Gastrocnemius medialis (tissue), 4 donors: ENCODE results near the gene SPRED2. TPM values are rescaled to one million over a fixed set of nuclear protein-coding genes. Genes with fewer than 3 reads are reported as not detected.

Experiments
- ATAC-seq, 2 donors: fragments of 150-250 bp; one replicate each; pipeline ENCODE4 v1.9.1; 2016
- DNase-seq, 2 donors: peaks; one replicate each; pipeline ENCODE4 v3.0.0-alpha.2; 2019
- H3K27ac ChIP-seq, 4 donors: fragments of 200-600 bp; sonication (generic); 1 replicate in 1 of 4; 2 replicates in 3 of 4; pipeline ENCODE4 v1.5.1; 2016 to 2018; ENCODE audit warnings: mild to moderate bottlenecking in 2 of 4, moderate library complexity in 1 of 4
- H3K27me3 ChIP-seq, 3 donors: fragments of 200-600 bp; sonication (generic) in 2 of 3; 1 replicate in 1 of 3; 2 replicates in 2 of 3; pipeline versions ENCODE4 v1.5.1 to v1.6.0; 2016 to 2019; ENCODE audit warnings: mild to moderate bottlenecking in 1 of 3, moderate library complexity in 1 of 3
- H3K36me3 ChIP-seq, 2 donors: fragments of 200-600 bp; sonication (generic) in 1 of 2; one replicate each; pipeline ENCODE4 v1.5.1; 2017 to 2018
- H3K4me1 ChIP-seq, 2 donors: fragments of 200-600 bp; sonication (generic) in 1 of 2; one replicate each; pipeline ENCODE4 v1.5.1; 2016 to 2017; ENCODE audit warnings: mild to moderate bottlenecking in 2 of 2
- H3K4me3 ChIP-seq, 4 donors: fragments of 200-600 bp; sonication (generic) in 3 of 4; 1 replicate in 1 of 4; 2 replicates in 3 of 4; pipeline ENCODE4 v1.5.1; 2016 to 2019; ENCODE audit warnings: mild to moderate bottlenecking in 2 of 4
- H3K9me3 ChIP-seq, 3 donors: fragments of 200-600 bp; sonication (generic) in 2 of 3; 1 replicate in 1 of 3; 2 replicates in 2 of 3; pipeline ENCODE4 v1.5.1; 2016 to 2019
- POLR2A ChIP-seq, 2 donors: fragments of 450-650 bp; IDR thresholded peaks; one replicate each; pipeline ENCODE4 v1.6.1; 2017; ENCODE audit warnings: antibody characterized with exemption in 2 of 2, mild to moderate bottlenecking in 2 of 2, moderate library complexity in 2 of 2
- in situ Hi-C, 4 donors: fragments of 200-750 bp; cut with MboI; loops; one replicate each; pipeline versions ENCODE4 v1.15.0 to v1.8.0; 2017; ENCODE audit warnings: low sequenced_read_pairs in 4 of 4
- intact Hi-C: fragments of 100-400 bp; cut with DNase I; formaldehyde crosslinking; loops from one replicate; pipeline ENCODE4 v1.15.1; 2023; ENCODE audit warnings: low total_unique reads
- total RNA-seq, 4 donors: library from RNA; depleted of rRNA; stranded (reverse); fragments of >200 nt; gene quantifications; one replicate each; pipeline versions ENCODE4 v1.1.0 to v1.2.3, GENCODE V29; 2016
- TF ChIP-seq, protein P1 (sequence below), 5 experiments: fragments of 450-650 bp in 3 of 5; fragments of 200-600 bp in 2 of 5; sonication (generic) in 2 of 5; IDR thresholded peaks in 4 of 5; conservative IDR thresholded peaks in 1 of 5; 1 replicate in 4 of 5; 2 replicates in 1 of 5; pipeline ENCODE4 v1.5.1; 2016 to 2019; ENCODE audit warnings: antibody characterized with exemption in 5 of 5, mild to moderate bottlenecking in 3 of 5, moderate library complexity in 3 of 5

The SPRED2 gene
- total RNA-seq, 4 donors from 2014 or later = 4.1 to 12.5 (median 7.4) TPM

DNA sequence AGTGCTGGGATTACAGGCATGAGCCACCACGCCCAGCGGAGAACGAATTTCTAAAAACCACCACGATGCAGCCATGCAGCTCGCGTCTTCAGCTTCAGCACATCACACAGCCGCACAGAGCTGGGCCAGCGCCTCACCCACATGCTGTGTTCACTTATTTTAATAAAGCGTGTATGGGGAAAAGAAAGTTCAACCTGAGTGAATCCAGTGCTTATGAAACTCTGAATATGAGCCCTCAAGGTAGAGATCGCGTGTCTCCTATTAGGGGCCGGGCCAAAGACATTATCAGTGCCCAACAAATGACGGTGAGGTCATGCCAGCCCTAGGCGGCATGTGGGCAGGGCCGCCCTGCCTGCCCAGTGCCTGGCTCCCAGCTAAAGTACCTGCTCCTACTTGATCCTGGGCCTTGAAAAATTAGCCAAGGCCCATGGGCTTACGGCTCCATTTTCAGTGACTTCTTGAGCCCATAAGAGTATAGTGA is 44.3 kb downstream of the SPRED2 start:
- Histone ChIP-seq H3K9me3 (no peaks in the 10 kb centered on the region), H3K4me1 (peaks cover 33 to 36% of the 10 kb centered on the region in 2 donors), H3K4me3 (no peak overlapping the region), H3K27me3 (no peaks in the 10 kb centered on the region), H3K36me3 (no peaks in the 10 kb centered on the region), H3K27ac (no peak overlapping the region)
- in situ Hi-C loops = no loop called here
- DNase-seq (no peak), ATAC-seq (no peak)
- no peak for TF ChIP-seq POLR2A (IDR thresholded peaks at IDR 0.05)
- TF ChIP-seq, protein P1, sequence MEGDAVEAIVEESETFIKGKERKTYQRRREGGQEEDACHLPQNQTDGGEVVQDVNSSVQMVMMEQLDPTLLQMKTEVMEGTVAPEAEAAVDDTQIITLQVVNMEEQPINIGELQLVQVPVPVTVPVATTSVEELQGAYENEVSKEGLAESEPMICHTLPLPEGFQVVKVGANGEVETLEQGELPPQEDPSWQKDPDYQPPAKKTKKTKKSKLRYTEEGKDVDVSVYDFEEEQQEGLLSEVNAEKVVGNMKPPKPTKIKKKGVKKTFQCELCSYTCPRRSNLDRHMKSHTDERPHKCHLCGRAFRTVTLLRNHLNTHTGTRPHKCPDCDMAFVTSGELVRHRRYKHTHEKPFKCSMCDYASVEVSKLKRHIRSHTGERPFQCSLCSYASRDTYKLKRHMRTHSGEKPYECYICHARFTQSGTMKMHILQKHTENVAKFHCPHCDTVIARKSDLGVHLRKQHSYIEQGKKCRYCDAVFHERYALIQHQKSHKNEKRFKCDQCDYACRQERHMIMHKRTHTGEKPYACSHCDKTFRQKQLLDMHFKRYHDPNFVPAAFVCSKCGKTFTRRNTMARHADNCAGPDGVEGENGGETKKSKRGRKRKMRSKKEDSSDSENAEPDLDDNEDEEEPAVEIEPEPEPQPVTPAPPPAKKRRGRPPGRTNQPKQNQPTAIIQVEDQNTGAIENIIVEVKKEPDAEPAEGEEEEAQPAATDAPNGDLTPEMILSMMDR (IDR thresholded peaks at IDR 0.05 in 4 of 5, conservative IDR thresholded peaks at IDR 0.05 in 1 of 5) = no peak
- intact Hi-C loops = no loop called here

DNA sequence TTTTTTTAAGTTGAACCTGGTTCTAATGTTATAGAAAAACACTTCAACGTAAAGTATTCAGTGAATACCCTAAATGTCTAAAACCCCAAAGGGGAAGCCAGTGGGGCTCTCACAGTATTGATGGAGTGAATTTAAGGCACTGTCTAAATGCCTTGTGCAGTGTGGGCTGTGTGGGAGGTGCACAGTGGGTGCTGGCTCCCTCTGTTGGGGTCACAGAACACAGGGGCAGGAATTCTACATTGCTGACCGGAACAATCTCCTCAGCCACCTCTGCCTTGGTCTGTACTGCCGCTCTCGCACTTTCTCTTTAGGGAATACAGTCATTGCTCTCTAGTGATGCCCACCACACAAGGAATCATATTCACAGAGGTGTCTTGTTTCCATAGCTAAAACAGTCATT is 45.4 kb downstream of the SPRED2 start:
- ATAC-seq = no peak
- Histone ChIP-seq H3K4me1 (peaks cover 44 to 47% of the 10 kb centered on the region in 2 donors), H3K36me3 (no peaks in the 10 kb centered on the region), H3K27me3 (no peaks in the 10 kb centered on the region), H3K4me3 (no peak overlapping the region), H3K27ac (no peak overlapping the region), H3K9me3 (no peaks in the 10 kb centered on the region)
- TF ChIP-seq, protein P1 (IDR thresholded peaks at IDR 0.05 in 4 of 5, conservative IDR thresholded peaks at IDR 0.05 in 1 of 5) = no peak
- TF ChIP-seq POLR2A (IDR thresholded peaks at IDR 0.05) = no peak
- no peak for DNase-seq
- intact Hi-C loops (no loop called here), in situ Hi-C loops (no loop called here)

DNA sequence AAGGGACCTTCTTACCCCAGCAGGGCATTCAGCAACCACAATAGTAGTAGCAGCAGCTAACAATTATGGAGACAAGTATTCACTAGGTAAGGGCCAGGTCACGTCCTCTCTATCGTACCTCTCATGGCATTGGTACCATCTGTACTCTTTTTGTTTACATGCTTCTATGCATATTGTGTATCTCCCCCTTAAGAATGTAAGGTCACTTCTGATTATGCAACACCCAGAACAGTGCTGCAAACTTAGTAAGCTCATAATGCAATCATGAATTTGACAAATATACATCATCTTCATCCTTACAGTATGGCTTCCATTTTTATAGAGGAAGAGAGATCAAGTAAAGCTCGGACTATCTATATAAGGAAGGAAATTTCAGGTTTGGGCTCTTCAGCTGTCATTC is 46.1 kb downstream of the SPRED2 start:
- in situ Hi-C loops = no loop called here
- no peak for DNase-seq
- ATAC-seq = no peak
- Histone ChIP-seq H3K27me3 (no peaks in the 10 kb centered on the region), H3K36me3 (no peaks in the 10 kb centered on the region), H3K9me3 (no peaks in the 10 kb centered on the region), H3K4me3 (no peak overlapping the region), H3K27ac (no peak overlapping the region), H3K4me1 (peaks cover 49 to 54% of the 10 kb centered on the region in 2 donors)
- intact Hi-C loops = no loop called here
- TF ChIP-seq POLR2A (IDR thresholded peaks at IDR 0.05) = no peak

DNA sequence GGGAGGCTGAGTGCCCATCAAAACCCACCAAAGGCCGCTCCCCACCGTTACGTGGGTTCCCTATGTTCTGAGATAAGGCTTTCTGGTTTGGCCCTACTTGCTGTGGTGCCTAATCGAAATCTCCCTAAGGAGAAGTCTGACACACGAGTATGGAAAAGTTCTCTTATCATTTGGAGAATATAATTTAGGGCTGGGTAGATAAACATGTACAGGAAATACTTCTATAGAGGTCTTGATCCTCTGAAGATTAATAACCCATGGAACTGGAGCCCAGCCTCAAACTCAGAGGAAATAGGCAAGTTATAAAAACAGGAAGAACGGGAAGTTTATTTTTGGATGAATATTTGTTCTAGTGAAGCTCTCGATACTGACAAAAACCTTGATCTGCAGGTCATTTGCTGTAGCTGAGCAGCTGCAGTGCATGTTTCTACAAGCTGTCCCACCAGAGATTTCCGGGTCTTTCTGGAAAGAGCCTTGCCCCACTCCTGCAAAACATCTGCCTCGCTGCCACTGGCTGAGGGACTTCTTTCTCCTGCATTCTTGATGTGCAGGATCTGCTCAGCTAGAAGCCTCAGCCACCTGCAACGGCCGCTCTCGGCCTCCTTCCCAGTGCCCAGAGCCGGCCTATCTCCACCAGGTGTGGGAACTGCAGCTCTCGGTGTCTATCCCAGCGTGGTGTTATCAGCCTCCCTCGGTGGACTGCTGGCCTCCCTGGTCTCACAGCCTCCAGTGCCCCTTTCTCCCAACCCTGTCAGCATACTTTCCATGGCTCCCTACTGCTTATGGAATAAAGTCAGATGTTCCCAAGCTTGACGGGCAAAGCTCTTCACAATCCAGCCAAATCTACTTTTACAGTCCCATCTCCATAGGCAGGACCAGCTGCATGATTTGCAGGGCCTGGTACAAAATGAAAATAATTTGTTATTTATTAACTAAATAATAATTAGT is 48.6 kb downstream of the SPRED2 start:
- intact Hi-C loops (no loop called here), in situ Hi-C loops (no loop called here)
- TF ChIP-seq POLR2A (IDR thresholded peaks at IDR 0.05) = no peak
- TF ChIP-seq, protein P1 (IDR thresholded peaks at IDR 0.05 in 4 of 5, conservative IDR thresholded peaks at IDR 0.05 in 1 of 5) = no peak
- peaks cover 43 to 58% of the 10 kb centered on the region in 2 donors for H3K4me1 ChIP-seq
- no peaks in the 10 kb centered on the region for H3K9me3 ChIP-seq
- H3K4me3 ChIP-seq = peak overlapping the region in 3 of 4 donors; percentile 3 to 42 (median 10)
- ATAC-seq (peak in 1 of 2 donors; percentile 17), DNase-seq (no peak)
- no peaks in the 10 kb centered on the region for H3K27me3 ChIP-seq
- H3K36me3 ChIP-seq = no peaks in the 10 kb centered on the region
- H3K27ac ChIP-seq = peak overlapping the region; percentile 62 to 74 (median 72)

DNA sequence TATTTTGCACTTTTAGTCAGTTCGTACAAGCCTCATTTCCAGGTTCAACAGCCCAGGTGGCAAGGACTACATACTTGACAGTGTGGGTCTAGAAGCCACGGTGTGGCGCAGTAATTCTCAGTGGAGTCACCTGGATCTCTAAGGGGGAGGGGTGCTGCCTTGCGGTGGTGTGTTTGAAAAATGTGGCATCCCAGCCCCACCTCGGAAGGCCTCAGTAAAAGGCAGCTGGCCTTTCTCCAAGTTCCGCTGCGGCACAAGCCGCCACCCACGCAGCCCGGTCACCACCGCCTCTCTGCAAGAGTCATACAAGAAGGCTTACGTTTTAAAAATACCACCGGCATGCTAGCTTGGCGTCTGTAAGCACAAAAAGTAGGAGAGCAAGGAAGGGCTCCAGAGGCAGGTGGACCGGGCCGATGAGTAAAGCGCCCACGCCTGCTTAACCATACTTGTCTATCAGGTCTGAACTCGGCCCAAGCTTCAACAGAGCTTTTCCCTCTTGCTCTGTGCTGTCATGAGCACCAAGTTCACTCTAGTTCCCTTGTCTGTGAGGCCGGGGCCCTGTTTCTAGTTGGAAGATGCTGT is 49.5 kb downstream of the SPRED2 start:
- peak overlapping the region; percentile 3 to 42 (median 12) for H3K4me3 ChIP-seq
- peak; percentile 42 to 47 for ATAC-seq

More for the DNA sequence above, 49.5 kb downstream of the SPRED2 start:
- intact Hi-C loops (no loop called here), in situ Hi-C loops (no loop called here)
- H3K4me1 ChIP-seq = peaks cover 43 to 60% of the 10 kb centered on the region in 2 donors
- no peaks in the 10 kb centered on the region for H3K36me3 ChIP-seq
- H3K9me3 ChIP-seq = no peaks in the 10 kb centered on the region
- H3K27ac ChIP-seq = peak overlapping the region; percentile 62 to 74 (median 72)
- no peak for TF ChIP-seq POLR2A (IDR thresholded peaks at IDR 0.05)
- TF ChIP-seq, protein P1 (IDR thresholded peaks at IDR 0.05 in 4 of 5, conservative IDR thresholded peaks at IDR 0.05 in 1 of 5) = no peak
- no peaks in the 10 kb centered on the region for H3K27me3 ChIP-seq
- DNase-seq = peak in 1 of 2 donors; percentile 49
